Measurements from ENCODE around the gene EIF5A.
A peak's percentile ranks its signal among the peaks of the same experiment; 100 is the strongest.

Gene EIF5A

GRCh38 chr17:7313890-7314718 is 6.7 kb downstream of the EIF5A start:
- no peak for DNase-seq

GRCh38 chr17:7314719-7315569 is 7.5 kb downstream of the EIF5A start, which contains the start of gene GPS2:
Gene GPS2, minus strand, starts transcription at chr17:7315360. Its CDS starts 308 bp downstream, at chr17:7315052.
- peak; percentile 94 for DNase-seq

GRCh38 chr17:7315570-7316235 is 8.3 kb downstream of the EIF5A start:
- no peak for DNase-seq

- no peak for DNase-seq
Measured at GRCh38 chr17:7317161-7317803, 9.9 kb downstream of the EIF5A start.

GRCh38 chr17:7318121-7318860 is 10.9 kb downstream of the EIF5A start:
- no peak for DNase-seq

GRCh38 chr17:7321466-7321865 is 14.0 kb downstream of the EIF5A start:
- DNase-seq = no peak

- no peak for DNase-seq
Measured at GRCh38 chr17:7322520-7323194, 15.2 kb downstream of the EIF5A start.

- no peak for DNase-seq
Measured at GRCh38 chr17:7323731-7324437, 16.5 kb downstream of the EIF5A start.

- no peak for DNase-seq
Measured at GRCh38 chr17:7324438-7324779, 17.0 kb downstream of the EIF5A start.

- DNase-seq = no peak
Measured at GRCh38 chr17:7325031-7325528, 17.7 kb downstream of the EIF5A start.

GRCh38 chr17:7326186-7326585 is 18.8 kb downstream of the EIF5A start:
- DNase-seq = no peak

- no peak for DNase-seq
Measured at GRCh38 chr17:7327056-7327455, 19.6 kb downstream of the EIF5A start.

- DNase-seq = no peak
Measured at GRCh38 chr17:7327501-7327900, 20.1 kb downstream of the EIF5A start.

GRCh38 chr17:7328009-7328408 is 20.6 kb downstream of the EIF5A start:
- DNase-seq = no peak

GRCh38 chr17:7328840-7329373 is 21.5 kb downstream of the EIF5A start, which contains the start of gene NEURL4:
Gene NEURL4, minus strand, starts transcription at chr17:7329335. Its CDS starts 23 bp downstream, at chr17:7329312.
- no peak for DNase-seq

GRCh38 chr17:7329374-7329996 is 22.1 kb downstream of the EIF5A start:
- peak; percentile 99 for DNase-seq

- DNase-seq = peak; percentile 93
Measured at GRCh38 chr17:7329997-7330637, 22.7 kb downstream of the EIF5A start.

- DNase-seq = no peak
Measured at GRCh38 chr17:7330638-7331015, 23.2 kb downstream of the EIF5A start.

- DNase-seq = no peak
Measured at GRCh38 chr17:7332111-7332510, 24.7 kb downstream of the EIF5A start.

All from right hindlimb (tissue), 1 donor.